HG03439 (cell line): Measurements from ENCODE around the gene CCDC3.

Experiments used
- ATAC-seq: cut with Tn5 transposase; IDR thresholded peaks from one replicate; pipeline ENCODE4 v1.9.1; 2021; ENCODE audit warnings: mild to moderate bottlenecking, moderate library complexity; ENCODE audit not compliant: unreplicated experiment

The CCDC3 gene

DNA sequence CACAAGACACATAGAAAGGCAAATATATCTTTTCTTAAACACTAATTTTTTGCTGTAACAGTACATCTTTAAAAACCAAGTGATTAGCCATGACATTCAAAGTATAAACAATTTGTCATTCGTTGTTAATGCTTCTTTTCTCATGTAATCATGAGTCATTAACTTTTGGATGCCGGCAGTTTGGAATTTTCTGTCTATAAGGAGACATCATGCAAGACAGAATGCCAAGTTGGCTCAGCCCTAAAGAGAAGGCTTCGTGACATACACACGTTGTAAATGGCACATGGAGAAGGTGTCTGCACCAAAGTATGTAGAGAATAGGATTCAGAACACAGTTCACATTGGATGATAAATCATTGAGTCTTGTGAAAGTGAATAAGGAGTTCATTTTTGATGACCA, 35.9 kb downstream of the CCDC3 start:
- ATAC-seq = no peak

DNA sequence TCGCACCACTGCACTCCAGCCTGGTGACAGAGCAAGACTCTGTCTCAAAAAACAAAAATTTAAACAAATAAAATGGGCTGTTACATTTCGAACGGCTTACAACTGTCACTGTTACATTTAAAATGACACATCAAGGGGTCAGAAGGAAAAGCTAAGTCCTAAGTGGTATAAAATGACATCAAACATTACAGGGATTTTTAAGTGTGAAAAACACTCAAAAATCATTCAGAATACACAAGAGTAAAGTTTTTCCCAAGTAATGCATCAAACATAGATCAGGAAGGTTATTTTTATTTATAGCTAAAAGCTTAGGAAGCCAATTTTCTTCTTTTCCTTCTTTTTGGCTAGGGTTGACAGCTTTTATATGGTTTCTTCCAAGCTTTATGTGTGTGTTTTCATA, 39.0 kb downstream of the CCDC3 start:
- no peak for ATAC-seq

DNA sequence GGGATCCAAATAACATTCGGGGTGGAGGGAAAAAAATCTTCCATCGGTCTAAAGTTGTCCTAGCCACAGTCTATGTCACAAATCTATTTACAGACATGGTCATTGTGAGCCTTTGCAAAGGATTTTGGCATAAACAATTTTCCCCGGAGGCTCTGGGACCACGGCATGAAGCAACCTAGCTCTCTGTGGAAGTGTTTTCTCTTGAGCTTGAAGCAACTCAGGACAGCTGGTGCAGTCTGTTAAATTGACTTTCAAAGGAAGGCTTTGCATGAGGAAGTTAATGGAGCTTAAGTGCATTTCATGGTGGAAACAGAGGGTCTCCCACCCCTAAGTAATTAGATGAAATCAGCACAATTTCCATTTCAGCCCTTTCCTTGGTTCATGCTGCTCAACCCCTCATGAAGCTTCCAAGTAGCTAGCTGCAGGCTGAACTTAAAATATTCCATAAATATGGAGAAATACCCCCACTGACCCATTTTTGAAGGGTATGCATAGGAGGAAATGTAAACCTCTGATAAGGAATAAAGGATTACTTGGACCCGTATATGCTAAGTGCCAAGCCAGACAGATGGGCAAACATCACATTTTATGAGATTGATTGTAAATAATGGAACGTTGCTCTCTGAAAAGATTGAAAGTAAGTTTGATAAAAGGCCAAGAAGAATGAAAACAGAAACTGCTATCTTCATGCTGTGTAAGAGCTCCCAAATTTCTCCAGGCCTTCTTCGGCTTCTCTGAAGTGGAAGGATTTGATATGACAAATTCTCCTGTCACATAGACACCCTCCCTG, 39.9 kb downstream of the CCDC3 start:
- no peak for ATAC-seq

DNA sequence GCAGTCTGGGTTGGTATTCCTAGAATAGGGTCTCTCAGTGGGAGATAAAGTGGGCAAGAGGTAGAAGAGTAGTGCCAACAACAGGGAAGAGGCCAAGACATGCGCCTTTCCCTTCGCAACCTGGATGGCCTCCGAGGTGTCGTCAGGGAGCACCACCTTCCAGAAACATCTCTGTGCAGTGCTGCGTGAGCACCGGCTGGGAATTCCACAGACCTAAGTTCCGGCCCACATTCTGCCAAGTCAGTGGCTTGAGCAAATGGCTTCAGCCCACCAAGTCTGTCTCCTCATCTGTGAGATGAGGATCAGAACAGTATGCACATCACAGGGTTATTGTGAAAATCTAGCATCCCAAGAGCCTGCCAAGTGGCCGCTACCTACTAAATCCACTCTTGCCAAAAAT, 40.6 kb downstream of the CCDC3 start:
- ATAC-seq = no peak

DNA sequence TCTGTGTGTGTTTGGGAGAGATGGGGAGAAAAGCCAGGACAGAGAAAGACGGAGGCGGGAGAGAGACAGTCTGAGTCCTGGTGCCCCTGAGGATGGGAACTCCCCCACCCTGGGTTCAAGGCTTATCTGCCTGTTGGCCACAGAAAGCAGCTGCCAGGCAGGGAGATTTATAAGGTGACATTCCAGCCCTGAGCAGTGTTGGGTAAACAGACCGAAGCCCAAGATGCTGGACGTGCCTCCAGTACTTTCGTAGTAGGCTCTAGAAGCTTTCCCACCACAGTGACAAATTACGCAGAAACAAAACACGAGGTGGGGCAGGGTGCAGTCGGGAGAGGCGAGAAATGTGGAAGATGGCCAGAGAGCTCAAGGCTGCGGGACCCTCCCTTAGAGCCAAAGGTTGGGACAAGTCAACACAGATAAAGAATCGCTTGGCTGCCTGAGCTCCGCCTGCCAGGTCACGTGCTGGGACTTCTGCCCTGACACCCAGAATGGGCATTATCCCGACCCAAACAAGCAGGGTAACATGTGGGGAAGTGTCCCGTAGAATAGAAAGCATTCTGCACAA, 41.1 kb downstream of the CCDC3 start:
- no peak for ATAC-seq

DNA sequence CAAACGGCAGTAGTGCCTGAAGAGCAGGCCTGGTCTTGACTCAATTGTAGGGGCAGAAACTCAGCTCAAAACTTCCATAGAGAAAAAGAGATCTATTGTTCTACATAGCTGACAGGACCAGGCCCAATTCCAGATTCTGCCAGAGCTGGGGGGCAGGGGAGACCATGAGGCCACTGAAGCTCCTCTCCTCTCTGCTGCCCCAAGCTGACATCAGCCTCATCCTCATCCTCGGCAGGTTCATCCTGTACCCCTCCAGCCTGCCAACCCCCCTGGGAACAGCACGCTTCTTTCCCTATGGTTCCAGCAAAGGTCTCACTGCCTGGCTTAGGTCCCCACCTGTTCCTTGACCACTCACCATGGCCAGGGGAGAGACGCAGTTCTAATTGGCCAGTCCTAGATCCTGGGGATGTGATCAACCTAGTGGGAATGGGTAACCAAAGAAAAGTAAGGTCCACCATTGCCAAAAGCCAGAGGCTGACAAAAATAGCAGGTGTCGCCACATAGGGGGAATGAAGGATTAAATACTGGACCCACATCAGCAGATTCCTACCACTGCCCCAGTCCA, 42.9 kb downstream of the CCDC3 start:
- no peak for ATAC-seq

DNA sequence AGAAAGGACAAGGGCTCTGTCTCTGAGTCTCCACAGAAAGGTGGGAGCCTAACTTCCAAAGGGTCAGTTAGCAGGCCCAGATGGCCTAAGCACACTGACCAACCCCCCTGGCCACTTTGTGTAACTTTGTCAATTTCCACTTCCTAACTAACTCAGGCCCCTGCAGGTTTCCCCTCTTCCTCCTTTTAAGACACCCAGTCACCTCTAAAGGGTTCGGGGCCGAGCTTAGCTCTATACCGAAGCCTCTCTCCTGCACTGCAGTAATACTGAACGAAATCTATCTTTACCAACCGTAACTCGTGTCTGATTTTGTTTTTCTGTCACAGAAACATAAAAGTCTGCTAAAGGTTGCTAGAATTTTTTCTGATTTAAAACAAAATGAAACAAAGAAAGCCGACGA, 44.4 kb downstream of the CCDC3 start:
- no peak for ATAC-seq

DNA sequence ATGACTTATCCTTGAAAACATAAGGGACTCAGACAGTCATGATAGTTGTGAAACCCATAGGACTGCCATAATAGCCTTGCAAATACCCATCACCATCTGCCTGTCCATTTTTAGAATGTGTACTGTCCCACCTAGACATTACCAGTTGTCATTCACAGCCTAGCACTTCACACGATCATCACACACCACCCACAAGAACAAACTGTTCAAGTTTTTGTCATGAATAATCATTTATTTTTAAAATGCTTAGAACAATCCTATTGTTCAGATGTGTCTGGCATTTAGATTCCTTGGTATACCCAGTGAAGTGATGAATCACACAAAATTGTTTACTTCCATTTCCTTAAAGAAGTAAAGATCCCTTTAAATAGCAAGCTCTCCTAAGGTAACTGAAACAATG, 46.6 kb downstream of the CCDC3 start:
- ATAC-seq = no peak

DNA sequence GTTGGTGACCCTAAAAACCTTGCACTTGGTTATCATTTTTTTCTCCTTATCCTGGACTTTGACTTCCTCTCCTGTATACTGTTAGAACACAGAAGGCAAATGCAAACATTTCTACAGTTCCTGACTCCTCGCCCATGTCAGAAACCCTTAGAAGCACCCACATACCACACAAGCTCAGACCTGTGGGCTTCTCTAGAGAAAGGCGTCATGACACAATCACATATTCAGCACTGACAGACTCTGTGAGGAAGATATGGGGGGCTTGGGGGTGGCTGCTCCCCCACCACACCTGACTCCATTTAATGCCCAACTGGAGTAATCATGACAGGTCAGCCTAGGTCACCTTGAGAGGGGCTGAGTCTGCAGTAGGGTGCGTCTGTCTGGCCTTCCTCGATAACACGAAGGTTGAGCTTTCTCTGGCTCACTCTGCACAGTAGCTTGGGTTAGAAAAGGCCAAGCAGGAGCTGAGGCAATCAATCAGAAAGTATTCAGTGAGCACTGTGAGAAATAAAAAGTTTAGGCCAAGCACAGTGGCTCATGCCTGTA, 50.9 kb downstream of the CCDC3 start:
- no peak for ATAC-seq

DNA sequence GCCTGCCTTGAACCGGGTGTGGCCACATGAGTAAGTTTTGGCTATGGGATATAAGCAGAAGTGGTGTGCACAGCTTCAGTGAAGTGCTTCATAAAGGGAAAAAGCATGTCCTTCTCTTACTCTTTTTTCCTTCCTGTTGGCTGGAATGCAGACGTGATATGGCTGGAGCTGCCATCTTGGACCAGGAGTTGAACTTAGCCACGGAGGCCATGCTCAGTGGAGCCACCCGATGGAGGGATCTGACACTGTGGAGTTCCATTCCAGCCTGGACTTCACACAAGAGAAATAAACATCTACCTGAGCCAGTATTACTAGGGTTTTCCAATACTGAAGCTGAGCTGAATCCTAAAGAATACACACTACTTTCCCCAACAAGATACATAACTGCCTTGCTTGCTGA, 52.3 kb downstream of the CCDC3 start:
- no peak for ATAC-seq

DNA sequence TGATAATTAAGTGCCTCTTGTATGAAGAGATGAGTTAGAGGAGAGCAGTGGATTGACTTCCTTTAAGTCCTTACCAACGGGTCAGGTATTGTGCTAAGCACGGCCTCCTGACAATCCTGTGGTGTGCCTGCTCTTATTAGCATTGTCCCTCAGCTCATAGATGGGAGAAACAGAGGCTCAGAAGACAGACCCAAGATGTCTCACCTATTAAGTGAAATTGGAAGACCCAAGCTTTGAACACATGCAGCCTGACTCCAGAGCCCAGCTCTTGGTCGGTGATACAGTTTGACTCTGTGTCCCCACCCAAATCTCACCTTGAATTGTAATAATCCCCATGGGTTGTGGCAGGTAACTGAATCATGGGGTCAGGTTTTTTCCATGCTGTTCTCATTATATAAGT, 53.8 kb downstream of the CCDC3 start:
- no peak for ATAC-seq

DNA sequence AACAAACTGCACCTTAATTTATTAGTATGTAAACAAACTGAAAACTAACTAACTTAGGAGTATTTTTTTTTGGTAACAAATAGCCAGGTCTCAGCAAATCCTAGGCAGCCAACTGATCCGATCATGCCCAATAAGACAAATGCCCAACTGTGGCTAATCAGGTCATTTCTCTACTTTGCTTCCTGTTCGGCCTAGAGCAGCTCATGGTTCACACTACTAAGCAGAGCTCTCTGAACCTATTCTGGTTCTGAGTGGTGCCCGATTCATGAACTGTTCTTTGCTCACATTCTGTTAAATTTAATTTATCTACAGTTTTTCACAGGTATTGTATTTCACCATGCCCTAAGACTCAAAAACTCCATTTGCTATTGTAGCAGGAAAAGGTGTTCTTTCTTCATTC, 55.1 kb downstream of the CCDC3 start:
- no peak for ATAC-seq

DNA sequence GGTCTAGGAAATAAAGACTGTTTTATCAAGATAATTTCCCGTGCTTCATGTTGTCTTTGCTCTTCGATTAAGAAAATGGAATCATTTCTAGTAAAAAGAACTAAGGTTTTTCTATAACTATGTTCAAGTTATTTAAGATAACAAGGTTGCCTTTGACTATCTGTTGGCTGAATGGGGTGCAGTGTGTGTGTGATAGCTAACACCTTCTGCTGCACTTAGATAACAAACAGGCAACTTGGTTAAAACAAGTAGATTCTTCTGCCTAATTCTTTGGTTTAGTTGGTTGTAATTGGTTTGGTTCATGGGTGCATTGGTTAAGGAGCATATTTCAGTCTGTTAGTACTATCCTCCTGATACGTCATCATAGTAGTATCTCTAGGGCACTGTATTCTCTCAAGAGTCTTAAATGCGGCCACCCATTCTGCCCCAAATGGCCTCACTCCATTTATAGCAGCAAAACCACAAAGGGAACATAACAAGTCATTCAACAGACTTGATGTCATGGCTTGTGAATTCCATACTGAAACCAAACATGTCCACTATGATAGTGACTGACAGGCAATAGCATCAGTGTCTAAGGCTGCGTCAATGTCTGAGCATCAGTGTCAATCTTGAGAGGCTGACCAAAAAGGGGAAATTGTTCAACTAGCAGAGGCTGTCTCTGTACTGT, 55.7 kb downstream of the CCDC3 start:
- peak; percentile 79 for ATAC-seq

DNA sequence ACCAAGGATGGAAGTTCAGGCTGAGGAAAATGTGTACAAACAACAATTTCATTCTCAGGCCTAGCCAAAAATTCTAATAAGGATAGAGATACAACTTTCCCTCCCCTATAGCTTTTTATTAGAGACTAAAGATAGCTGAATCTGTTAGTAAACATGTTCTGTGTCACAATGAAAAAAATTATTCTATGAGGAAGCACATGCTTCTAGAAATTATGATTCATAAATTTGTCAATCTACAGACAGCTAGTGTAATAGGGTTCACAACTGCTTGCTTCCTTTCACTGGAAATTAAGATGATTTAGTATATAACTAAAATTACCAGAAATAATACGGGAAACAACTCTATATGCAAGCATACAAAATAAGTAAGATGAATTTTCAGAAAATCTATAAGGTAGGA, 56.6 kb downstream of the CCDC3 start:
- ATAC-seq = no peak

DNA sequence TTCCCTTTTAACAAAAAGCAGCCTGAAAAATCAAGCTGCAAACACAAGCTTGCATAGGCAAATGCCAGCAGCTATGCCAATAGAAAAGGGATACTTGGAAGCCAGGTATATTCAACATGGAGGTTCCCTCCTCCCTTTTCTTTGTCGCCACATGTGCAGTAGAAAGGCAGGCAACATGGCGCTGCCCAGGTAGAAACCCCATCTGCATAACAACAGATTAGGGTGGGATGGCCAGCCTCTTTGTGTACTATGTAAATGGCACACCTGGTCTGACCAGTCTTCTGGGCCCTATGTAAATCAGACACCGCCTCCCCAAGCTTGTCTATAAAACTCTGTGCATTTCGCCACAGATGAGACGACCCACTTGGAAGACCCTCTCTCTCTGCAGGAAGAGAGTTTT, 58.1 kb downstream of the CCDC3 start:
- ATAC-seq = no peak

DNA sequence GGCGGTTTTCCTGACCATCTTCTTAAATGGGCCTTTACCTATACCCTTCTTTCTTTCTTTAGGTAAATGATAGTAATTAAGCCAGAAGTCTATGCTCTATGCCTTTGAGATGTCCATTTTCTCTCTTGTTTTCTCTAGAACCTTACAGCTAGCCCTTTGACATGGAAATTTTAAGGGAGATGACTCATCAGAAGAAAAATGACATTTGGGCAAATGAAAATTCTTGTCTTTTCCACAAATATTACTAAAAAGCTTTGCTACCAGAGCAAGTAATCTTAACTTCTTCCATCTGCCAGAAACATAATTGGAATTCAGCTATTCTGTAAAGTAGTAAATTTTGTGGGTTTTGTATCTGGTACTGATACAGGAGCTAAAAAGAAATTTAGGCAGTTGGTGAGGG, 59.5 kb downstream of the CCDC3 start:
- no peak for ATAC-seq

DNA sequence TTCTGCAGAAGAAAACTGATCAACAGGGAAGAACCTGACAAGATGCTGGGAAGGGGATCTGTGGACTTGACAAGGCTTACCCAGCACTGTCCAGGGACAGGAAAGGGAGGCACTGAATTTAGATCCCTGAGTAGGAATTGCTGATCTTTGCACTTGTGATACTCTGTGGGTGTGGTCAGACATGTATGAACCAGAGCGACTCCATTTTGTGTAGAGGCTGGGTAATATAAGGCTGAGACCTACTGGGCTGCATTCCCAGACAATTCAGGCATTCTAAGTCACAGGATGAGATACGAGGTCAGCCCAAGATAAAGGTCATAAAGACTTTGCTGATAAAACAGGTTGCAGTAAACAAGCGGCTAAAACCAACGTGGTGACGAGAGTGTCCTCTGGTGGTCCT, 60.7 kb downstream of the CCDC3 start:
- ATAC-seq = no peak

DNA sequence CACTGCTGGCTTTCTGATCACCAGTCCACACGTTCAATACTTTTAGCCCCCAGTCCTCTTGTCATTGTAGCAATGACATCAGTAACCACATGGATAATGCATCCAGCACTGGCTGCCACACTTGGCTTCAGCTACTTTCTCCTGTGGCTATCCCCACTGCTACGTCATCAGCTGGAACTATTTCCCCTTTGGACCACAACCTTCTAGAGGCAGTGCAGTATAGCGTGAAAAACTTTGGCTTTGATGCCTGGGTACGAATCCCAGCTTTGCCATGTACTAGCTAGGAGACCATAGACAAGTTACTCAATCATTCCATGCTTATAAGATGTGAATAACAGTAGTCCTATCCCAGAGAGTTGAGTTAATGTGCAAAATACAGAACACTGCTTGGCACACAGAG, 63.2 kb downstream of the CCDC3 start:
- no peak for ATAC-seq

DNA sequence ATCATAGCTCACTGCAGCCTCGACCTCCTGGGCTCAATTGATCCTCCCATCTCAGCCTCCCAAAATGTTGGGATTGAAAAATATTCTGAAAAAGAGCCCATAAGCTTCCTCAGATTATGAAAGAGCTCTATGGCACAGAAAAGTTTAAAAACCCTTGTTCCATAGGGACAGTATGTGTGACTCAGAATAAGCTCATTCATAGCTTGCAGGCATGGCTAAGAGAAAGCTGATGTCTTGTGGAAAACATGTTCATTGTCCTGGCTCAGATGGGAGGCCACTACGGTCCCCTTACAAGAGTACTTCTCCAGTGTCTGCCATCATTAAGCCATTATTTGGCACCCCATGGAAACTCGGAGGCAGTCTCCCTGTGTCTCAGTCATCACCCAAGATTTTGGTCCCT, 64.0 kb downstream of the CCDC3 start:
- ATAC-seq = no peak

DNA sequence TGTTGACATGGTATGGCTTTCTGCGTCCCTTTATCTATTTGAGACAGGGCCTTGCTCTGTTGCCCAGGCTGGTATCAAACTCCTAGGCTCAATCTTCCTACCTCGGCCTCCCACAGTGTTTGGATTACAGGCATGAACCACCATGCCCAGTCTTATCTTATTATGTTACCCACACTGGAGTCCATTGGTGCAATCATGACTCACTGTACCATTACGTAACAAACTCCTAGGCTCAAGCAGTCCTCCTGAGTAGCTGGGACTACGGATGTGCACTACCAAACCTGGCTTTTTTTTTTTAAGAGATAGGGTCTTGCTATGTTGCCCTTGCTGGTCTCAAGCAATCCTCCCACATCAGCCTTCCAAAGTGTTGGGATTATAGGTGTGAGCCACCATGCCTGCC, 66.7 kb downstream of the CCDC3 start:
- no peak for ATAC-seq

DNA sequence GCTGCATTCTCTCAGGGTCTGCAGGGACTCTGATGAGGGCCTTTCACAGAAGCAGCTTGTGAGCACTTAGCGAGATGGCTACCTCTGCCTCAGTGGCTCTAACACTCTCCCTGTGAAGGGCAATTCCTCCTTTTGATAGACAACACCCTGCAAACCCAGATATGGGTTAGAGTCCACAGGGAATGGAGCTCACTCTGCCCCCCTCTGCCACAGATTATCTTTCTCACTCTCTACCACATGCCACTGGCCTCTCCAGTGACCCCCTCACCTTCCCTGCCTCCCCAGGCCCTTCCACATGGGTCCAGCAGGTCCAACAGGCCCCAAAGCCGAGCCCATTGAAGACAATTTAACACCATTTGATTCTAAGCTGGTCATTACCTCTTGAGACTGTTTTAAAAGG, 72.1 kb downstream of the CCDC3 start:
- no peak for ATAC-seq

DNA sequence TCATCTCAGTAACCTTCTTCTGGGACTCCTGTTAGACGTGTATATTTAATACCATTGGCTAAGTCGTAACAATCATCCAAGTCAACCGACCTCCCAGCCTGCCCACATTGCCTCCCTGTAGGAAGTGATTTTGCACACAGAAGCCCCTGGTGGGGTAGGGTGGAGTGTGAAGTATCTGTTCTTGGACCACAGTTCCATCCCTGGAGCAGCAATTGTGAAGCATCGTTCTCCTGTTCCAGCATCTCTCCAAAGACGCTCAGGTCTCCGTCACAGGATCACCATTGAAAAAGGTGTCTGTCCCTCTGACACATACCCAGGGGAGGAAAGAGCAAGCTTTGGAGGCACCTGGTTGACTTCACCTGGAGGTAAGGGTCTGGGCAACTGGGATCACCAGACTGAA, 72.9 kb downstream of the CCDC3 start:
- ATAC-seq = no peak
